ENCODE results near the gene HBA2. TPM values are rescaled to one million over a fixed set of nuclear protein-coding genes. Genes with fewer than 3 reads are reported as not detected.

The HBA2 gene
- total and polyA plus RNA-seq, 9 of the 15 experiments (the other 6 are each of a cell fraction or from before 2014, with no cell fraction given) = 40.4 to 853 (median 286) TPM

DNA sequence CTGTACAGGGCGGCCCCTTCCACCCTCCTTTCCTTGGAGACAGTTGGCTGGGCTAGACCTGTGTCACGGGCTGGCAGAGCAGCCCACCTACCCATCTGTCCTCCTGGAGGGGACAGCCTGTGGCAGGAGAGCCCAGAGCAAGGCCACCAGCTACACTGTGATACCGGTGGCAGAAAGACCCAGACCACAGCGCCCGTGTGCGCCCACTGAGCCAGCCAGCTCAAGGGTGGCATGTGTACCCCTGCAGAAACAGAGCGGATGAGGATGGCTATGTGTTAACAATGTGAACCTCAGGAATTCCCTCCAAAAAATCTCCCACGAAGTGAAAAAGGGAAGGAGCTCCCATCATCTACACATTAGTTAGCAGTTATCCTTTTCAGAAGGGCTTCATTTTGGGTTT is 14.7 kb downstream of the HBA2 start:
- Histone ChIP-seq H3K9me3 (replicated peaks; ENCODE audit: control insufficient read depth, insufficient read depth, low read depth, low read length) (peaks cover 2% of the 10 kb centered on the region; the same call in 1 of the 2 replicates), H3K9me1 (ENCODE audit: control insufficient read depth, insufficient read depth, low read length) (no peaks in the 10 kb centered on the region), H3K4me1 (replicated peaks in 1 of 2; ENCODE audit: control insufficient read depth in 2 of 2, insufficient read depth in 2 of 2, low read length in 2 of 2) (peaks cover 0 to 24% of the 10 kb centered on the region in 2 experiments; a peak in 2 of 5 replicates), H3K4me2 (ENCODE audit: insufficient read depth, low read length) (no peak overlapping the region), H3K27me3 (ENCODE audit: control insufficient read depth in 2 of 2, insufficient read depth in 2 of 2, low read length in 2 of 2) (no peaks in the 10 kb centered on the region), H3K27ac (ENCODE audit: extremely low read depth, low read depth, low read length) (no peak overlapping the region), H3K79me2 (ENCODE audit: control insufficient read depth, insufficient read depth, low read length) (no peaks in the 10 kb centered on the region), H2AFZ (ENCODE audit: low read depth, low read length) (no peak overlapping the region), H3K36me3 (ENCODE audit: control insufficient read depth, insufficient read depth, low read length) (peaks cover 62% of the 10 kb centered on the region), H4K20me1 (replicated peaks; ENCODE audit: control insufficient read depth, insufficient read depth, low read length) (0 out of 2 replicates have a peak, but pooled peaks cover 3% of the 10 kb centered on the region), H3K4me3 (no peak overlapping the region), H3K9ac (ENCODE audit: insufficient read depth in 1 of 2, low read depth in 2 of 2, low read length in 2 of 2) (no peak overlapping the region)
- ChIA-PET POLR2A (no interaction called here), CTCF (ENCODE audit: low intra/inter-chr PET ratio) (no interaction called here)
- intact Hi-C loops (cut with micrococcal nuclease) (no loop called here), in situ Hi-C loops (cut with MboI) (no loop called here)
- no TSS peak for BruUV-seq (replicated peaks)
- DNase-seq (ENCODE audit: extremely low read depth in 1 of 4, low spot score in 3 of 4) (no peak), FAIRE-seq (peak; percentile 37), ATAC-seq (no peak)
- 93% methylated on average over 8 of the region's 8 CpGs for whole genome bisulfite sequencing (ENCODE audit: insufficient coverage, low coverage, missing lambda C conversion rate)
- TF ChIP-seq, protein P1, sequence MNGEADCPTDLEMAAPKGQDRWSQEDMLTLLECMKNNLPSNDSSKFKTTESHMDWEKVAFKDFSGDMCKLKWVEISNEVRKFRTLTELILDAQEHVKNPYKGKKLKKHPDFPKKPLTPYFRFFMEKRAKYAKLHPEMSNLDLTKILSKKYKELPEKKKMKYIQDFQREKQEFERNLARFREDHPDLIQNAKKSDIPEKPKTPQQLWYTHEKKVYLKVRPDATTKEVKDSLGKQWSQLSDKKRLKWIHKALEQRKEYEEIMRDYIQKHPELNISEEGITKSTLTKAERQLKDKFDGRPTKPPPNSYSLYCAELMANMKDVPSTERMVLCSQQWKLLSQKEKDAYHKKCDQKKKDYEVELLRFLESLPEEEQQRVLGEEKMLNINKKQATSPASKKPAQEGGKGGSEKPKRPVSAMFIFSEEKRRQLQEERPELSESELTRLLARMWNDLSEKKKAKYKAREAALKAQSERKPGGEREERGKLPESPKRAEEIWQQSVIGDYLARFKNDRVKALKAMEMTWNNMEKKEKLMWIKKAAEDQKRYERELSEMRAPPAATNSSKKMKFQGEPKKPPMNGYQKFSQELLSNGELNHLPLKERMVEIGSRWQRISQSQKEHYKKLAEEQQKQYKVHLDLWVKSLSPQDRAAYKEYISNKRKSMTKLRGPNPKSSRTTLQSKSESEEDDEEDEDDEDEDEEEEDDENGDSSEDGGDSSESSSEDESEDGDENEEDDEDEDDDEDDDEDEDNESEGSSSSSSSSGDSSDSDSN (IDR thresholded peaks at IDR 0.05; ENCODE audit: borderline replicate concordance in 1 of 2, low read depth in 2 of 2, low read length in 2 of 2) = no peak
- TF ChIP-seq TBL1XR1 (IDR thresholded peaks at IDR 0.05; ENCODE audit: low read length in 2 of 2) (no peak), TRIM24 (IDR thresholded peaks at IDR 0.05) (no peak), RBM15 (IDR thresholded peaks at IDR 0.05; ENCODE audit: insufficient read depth, low read length) (no peak), ZNF3 (CRISPR knock-in tag; IDR thresholded peaks at IDR 0.05) (no peak), POLR2AphosphoS5 (IDR thresholded peaks at IDR 0.05; ENCODE audit: control insufficient read depth, insufficient read depth, low read depth, low read length) (0 out of 2 replicates have a peak, but pooled peaks have one; percentile 20), POLR2G (IDR thresholded peaks at IDR 0.05; ENCODE audit: low read depth, low read length) (peak; percentile 56; the same call in 1 of the 2 replicates), ZC3H11A (IDR thresholded peaks at IDR 0.05; ENCODE audit: low read depth, low read length) (no peak), ZNF76 (CRISPR knock-in tag; IDR thresholded peaks at IDR 0.05; ENCODE audit: borderline replicate concordance) (no peak), TAF1 (IDR thresholded peaks at IDR 0.05; ENCODE audit: control insufficient read depth, extremely low read depth, insufficient read depth, low read length, severe bottlenecking) (no peak), SMARCC2 (IDR thresholded peaks at IDR 0.05; ENCODE audit: low read depth) (no peak), POLR2A (conservative IDR thresholded peaks at IDR 0.05) (peak; percentile 53), ZNF146 (CRISPR knock-in tag; IDR thresholded peaks at IDR 0.05; ENCODE audit: unreplicated experiment) (no peak), CREBBP (IDR thresholded peaks at IDR 0.05; ENCODE audit: low read depth, low read length) (no peak), LARP7 (IDR thresholded peaks at IDR 0.05) (no peak), KHSRP (IDR thresholded peaks at IDR 0.05) (no peak)
- TF ChIP-seq, protein P2, sequence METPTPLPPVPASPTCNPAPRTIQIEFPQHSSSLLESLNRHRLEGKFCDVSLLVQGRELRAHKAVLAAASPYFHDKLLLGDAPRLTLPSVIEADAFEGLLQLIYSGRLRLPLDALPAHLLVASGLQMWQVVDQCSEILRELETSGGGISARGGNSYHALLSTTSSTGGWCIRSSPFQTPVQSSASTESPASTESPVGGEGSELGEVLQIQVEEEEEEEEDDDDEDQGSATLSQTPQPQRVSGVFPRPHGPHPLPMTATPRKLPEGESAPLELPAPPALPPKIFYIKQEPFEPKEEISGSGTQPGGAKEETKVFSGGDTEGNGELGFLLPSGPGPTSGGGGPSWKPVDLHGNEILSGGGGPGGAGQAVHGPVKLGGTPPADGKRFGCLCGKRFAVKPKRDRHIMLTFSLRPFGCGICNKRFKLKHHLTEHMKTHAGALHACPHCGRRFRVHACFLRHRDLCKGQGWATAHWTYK (CRISPR knock-in tag; IDR thresholded peaks at IDR 0.05) = no peak
- TF ChIP-seq, protein P3, sequence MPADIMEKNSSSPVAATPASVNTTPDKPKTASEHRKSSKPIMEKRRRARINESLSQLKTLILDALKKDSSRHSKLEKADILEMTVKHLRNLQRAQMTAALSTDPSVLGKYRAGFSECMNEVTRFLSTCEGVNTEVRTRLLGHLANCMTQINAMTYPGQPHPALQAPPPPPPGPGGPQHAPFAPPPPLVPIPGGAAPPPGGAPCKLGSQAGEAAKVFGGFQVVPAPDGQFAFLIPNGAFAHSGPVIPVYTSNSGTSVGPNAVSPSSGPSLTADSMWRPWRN (IDR thresholded peaks at IDR 0.05; ENCODE audit: low read depth) = no peak
- TF ChIP-seq, protein P4, sequence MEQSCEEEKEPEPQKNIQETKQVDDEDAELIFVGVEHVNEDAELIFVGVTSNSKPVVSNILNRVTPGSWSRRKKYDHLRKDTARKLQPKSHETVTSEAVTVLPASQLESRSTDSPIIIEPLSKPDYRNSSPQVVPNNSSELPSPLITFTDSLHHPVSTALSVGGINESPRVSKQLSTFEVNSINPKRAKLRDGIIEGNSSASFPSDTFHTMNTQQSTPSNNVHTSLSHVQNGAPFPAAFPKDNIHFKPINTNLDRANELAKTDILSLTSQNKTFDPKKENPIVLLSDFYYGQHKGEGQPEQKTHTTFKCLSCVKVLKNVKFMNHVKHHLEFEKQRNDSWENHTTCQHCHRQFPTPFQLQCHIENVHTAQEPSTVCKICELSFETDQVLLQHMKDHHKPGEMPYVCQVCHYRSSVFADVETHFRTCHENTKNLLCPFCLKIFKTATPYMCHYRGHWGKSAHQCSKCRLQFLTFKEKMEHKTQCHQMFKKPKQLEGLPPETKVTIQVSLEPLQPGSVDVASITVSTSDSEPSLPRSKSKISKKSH (CRISPR knock-in tag; IDR thresholded peaks at IDR 0.05) = no peak
